C4-2B (cell line): ENCODE data around the gene RNF130.

Source experiments
- H3K27ac ChIP-seq: fragments of 450-650 bp; 2 replicates; pipeline ENCODE4 v1.5.1; 2017
- CTCF ChIP-seq: fragments of 450-650 bp; conservative IDR thresholded peaks from 2 replicates; pipeline ENCODE4 v1.5.1; 2017; ENCODE audit warnings: mild to moderate bottlenecking
- ZFX ChIP-seq: fragments of 450-650 bp; IDR thresholded peaks from 2 replicates; pipeline ENCODE4 v1.6.1; 2017

Gene RNF130

GRCh38 chr5:179905161-179905560, 166.4 kb downstream of the RNF130 start:
- no peak for TF ChIP-seq CTCF
- TF ChIP-seq ZFX, result no peak
- no peak overlapping the region for H3K27ac ChIP-seq
